ENCODE results near the gene IL4.

Gene IL4

GRCh38 chr5:132648355-132648754, 25.4 kb upstream of the IL4 start:
- ATAC-seq, result no peak
- no peak for TF ChIP-seq CREB5 (CRISPR knock-in tag; IDR thresholded peaks at IDR 0.05; ENCODE audit: low read depth)
- TF ChIP-seq TOX (CRISPR knock-in tag; IDR thresholded peaks at IDR 0.05; ENCODE audit: borderline replicate concordance), result no peak
- no peak for TF ChIP-seq ARNTL (CRISPR knock-in tag; IDR thresholded peaks at IDR 0.05; ENCODE audit: borderline replicate concordance, low read depth)
- no peak for TF ChIP-seq ZFP30 (CRISPR knock-in tag; IDR thresholded peaks at IDR 0.05)
- no peak for TF ChIP-seq ESRRG (CRISPR knock-in tag; IDR thresholded peaks at IDR 0.05)
- no peak for TF ChIP-seq ZFP3 (CRISPR knock-in tag; IDR thresholded peaks at IDR 0.05)
- no peak for TF ChIP-seq TCF4 (CRISPR knock-in tag; IDR thresholded peaks at IDR 0.05; ENCODE audit: borderline replicate concordance)
- TF ChIP-seq ZNF565 (CRISPR knock-in tag; conservative IDR thresholded peaks at IDR 0.05; ENCODE audit: low read depth), result no peak
- no peak for TF ChIP-seq CSDC2 (CRISPR knock-in tag; IDR thresholded peaks at IDR 0.05)
- no peak for TF ChIP-seq BACH2 (CRISPR knock-in tag; IDR thresholded peaks at IDR 0.05; ENCODE audit: borderline replicate concordance)
- TF ChIP-seq ZC3H10 (CRISPR knock-in tag; IDR thresholded peaks at IDR 0.05), result no peak

- ATAC-seq, result no peak
- TF ChIP-seq OSR1 (CRISPR knock-in tag; IDR thresholded peaks at IDR 0.05) (no peak), GLIS3 (CRISPR knock-in tag; IDR thresholded peaks at IDR 0.05) (no peak), CSRNP3 (CRISPR knock-in tag; IDR thresholded peaks at IDR 0.05) (no peak), RARB (CRISPR knock-in tag; IDR thresholded peaks at IDR 0.05) (no peak), TSHZ2 (CRISPR knock-in tag; IDR thresholded peaks at IDR 0.05) (no peak), ESRRG (CRISPR knock-in tag; IDR thresholded peaks at IDR 0.05) (no peak), ZNF70 (CRISPR knock-in tag; IDR thresholded peaks at IDR 0.05) (no peak), ISL1 (CRISPR knock-in tag; IDR thresholded peaks at IDR 0.05) (no peak), CREB5 (CRISPR knock-in tag; IDR thresholded peaks at IDR 0.05; ENCODE audit: low read depth) (no peak), PPARA (CRISPR knock-in tag; IDR thresholded peaks at IDR 0.05; ENCODE audit: borderline replicate concordance) (no peak), SNAI2 (CRISPR knock-in tag; IDR thresholded peaks at IDR 0.05) (no peak), ZFP3 (CRISPR knock-in tag; IDR thresholded peaks at IDR 0.05) (no peak), ZNF8 (CRISPR knock-in tag; IDR thresholded peaks at IDR 0.05) (no peak), PATZ1 (CRISPR knock-in tag; IDR thresholded peaks at IDR 0.05; ENCODE audit: borderline replicate concordance) (no peak), ZC3H10 (CRISPR knock-in tag; IDR thresholded peaks at IDR 0.05) (no peak), ARNTL (CRISPR knock-in tag; IDR thresholded peaks at IDR 0.05; ENCODE audit: borderline replicate concordance, low read depth) (no peak), BACH2 (CRISPR knock-in tag; IDR thresholded peaks at IDR 0.05; ENCODE audit: borderline replicate concordance) (no peak)
Observed at GRCh38 chr5:132651838-132652469, 21.8 kb upstream of the IL4 start.

GRCh38 chr5:132653716-132654115, 20.1 kb upstream of the IL4 start:
- TF ChIP-seq ARNTL (CRISPR knock-in tag; IDR thresholded peaks at IDR 0.05; ENCODE audit: borderline replicate concordance, low read depth), result no peak
- no peak for TF ChIP-seq TCF4 (CRISPR knock-in tag; IDR thresholded peaks at IDR 0.05; ENCODE audit: borderline replicate concordance)
- TF ChIP-seq CSDC2 (CRISPR knock-in tag; IDR thresholded peaks at IDR 0.05), result no peak
- TF ChIP-seq PPARA (CRISPR knock-in tag; IDR thresholded peaks at IDR 0.05; ENCODE audit: borderline replicate concordance), result no peak
- TF ChIP-seq OSR1 (CRISPR knock-in tag; IDR thresholded peaks at IDR 0.05), result no peak
- TF ChIP-seq BACH2 (CRISPR knock-in tag; IDR thresholded peaks at IDR 0.05; ENCODE audit: borderline replicate concordance), result no peak
- TF ChIP-seq ZNF565 (CRISPR knock-in tag; conservative IDR thresholded peaks at IDR 0.05; ENCODE audit: low read depth), result no peak
- no peak for TF ChIP-seq POU6F1 (CRISPR knock-in tag; IDR thresholded peaks at IDR 0.05; ENCODE audit: borderline replicate concordance, low read depth)
- TF ChIP-seq CSRNP3 (CRISPR knock-in tag; IDR thresholded peaks at IDR 0.05), result no peak
- TF ChIP-seq GLIS3 (CRISPR knock-in tag; IDR thresholded peaks at IDR 0.05), result no peak
- TF ChIP-seq ZNF8 (CRISPR knock-in tag; IDR thresholded peaks at IDR 0.05), result no peak
- no peak for TF ChIP-seq ISL1 (CRISPR knock-in tag; IDR thresholded peaks at IDR 0.05)

More at GRCh38 chr5:132653716-132654115, 20.1 kb upstream of the IL4 start:
- ATAC-seq, result no peak
